ENCODE data around the gene RPL27.

The RPL27 gene

GRCh38 chr17:43034894-43035293 is 36.7 kb downstream of the RPL27 start:
- no peak for TF ChIP-seq POLR2AphosphoS5 (IDR thresholded peaks at IDR 0.05; ENCODE audit: low read depth)
- no peak for TF ChIP-seq GABPA (IDR thresholded peaks at IDR 0.05; ENCODE audit: low read depth)
- TF ChIP-seq REST (IDR thresholded peaks at IDR 0.05; ENCODE audit: insufficient replicate concordance, low read depth) = no peak
- TF ChIP-seq SPI1 (IDR thresholded peaks at IDR 0.05; ENCODE audit: borderline replicate concordance, low read depth) = no peak
- TF ChIP-seq CTCF (IDR thresholded peaks at IDR 0.05; ENCODE audit: insufficient read depth, low read length) = no peak
- no peak overlapping the region for H3K27ac ChIP-seq (replicated peaks)
- no peak overlapping the region for H3K4me3 ChIP-seq (replicated peaks; ENCODE audit: insufficient read depth, low read length)
- no peak for DNase-seq (ENCODE audit: low read depth in 1 of 2, low spot score in 1 of 2)
- H3K27me3 ChIP-seq (ENCODE audit: insufficient read depth, poor library complexity, severe bottlenecking) = no peaks in the 10 kb centered on the region

GRCh38 chr17:43039646-43040045 is 41.4 kb downstream of the RPL27 start:
- TF ChIP-seq CTCF (IDR thresholded peaks at IDR 0.05; ENCODE audit: insufficient read depth, low read length) (no peak), POLR2AphosphoS5 (IDR thresholded peaks at IDR 0.05; ENCODE audit: low read depth) (no peak), SPI1 (IDR thresholded peaks at IDR 0.05; ENCODE audit: borderline replicate concordance, low read depth) (no peak), REST (IDR thresholded peaks at IDR 0.05; ENCODE audit: insufficient replicate concordance, low read depth) (no peak), GABPA (IDR thresholded peaks at IDR 0.05; ENCODE audit: low read depth) (no peak)
- DNase-seq (ENCODE audit: low read depth in 1 of 2, low spot score in 1 of 2) = no peak
- Histone ChIP-seq H3K27me3 (ENCODE audit: insufficient read depth, poor library complexity, severe bottlenecking) (no peaks in the 10 kb centered on the region), H3K27ac (replicated peaks) (no peak overlapping the region), H3K4me3 (replicated peaks; ENCODE audit: insufficient read depth, low read length) (no peak overlapping the region)

- TF ChIP-seq SPI1 (IDR thresholded peaks at IDR 0.05; ENCODE audit: borderline replicate concordance, low read depth) (no peak), REST (IDR thresholded peaks at IDR 0.05; ENCODE audit: insufficient replicate concordance, low read depth) (no peak), POLR2AphosphoS5 (IDR thresholded peaks at IDR 0.05; ENCODE audit: low read depth) (no peak), CTCF (IDR thresholded peaks at IDR 0.05; ENCODE audit: insufficient read depth, low read length) (no peak)
- no peaks in the 10 kb centered on the region for H3K27me3 ChIP-seq (ENCODE audit: insufficient read depth, poor library complexity, severe bottlenecking)
- no peak overlapping the region for H3K4me3 ChIP-seq (replicated peaks; ENCODE audit: insufficient read depth, low read length)
- no peak overlapping the region for H3K27ac ChIP-seq (replicated peaks)
- DNase-seq (ENCODE audit: low read depth in 1 of 2, low spot score in 1 of 2) = no peak
Observed at GRCh38 chr17:43040655-43041054, 42.4 kb downstream of the RPL27 start.
